ENCODE results near the gene BTF3L4. TPM values are rescaled to one million over a fixed set of nuclear protein-coding genes. Genes with fewer than 3 reads are reported as not detected.
"Not testable (repeated sequence)": the region's sequence is repeated elsewhere in the genome, so short reads cannot be mapped to it uniquely, and the experiment has no call there.

The BTF3L4 gene
- total RNA-seq, 2 experiments from 2014 or later, result 35.0 to 38.1 TPM

- Mint-ChIP-seq H3K4me3 (no peak overlapping the region), H3K9me3 (no peaks in the 10 kb centered on the region), H3K27ac (no peak overlapping the region), H3K36me3 (ENCODE audit: low read depth) (peaks cover 45% of the 10 kb centered on the region), H3K27me3 (no peaks in the 10 kb centered on the region), H3K4me1 (peaks cover 9% of the 10 kb centered on the region)
- no peak for DNase-seq
- CTCF ChIA-PET, result no interaction called here
- POLR2A ChIA-PET, result no interaction called here
Observed at GRCh38 chr1:52037402-52037814, 18.7 kb upstream of the BTF3L4 start.

- Mint-ChIP-seq H3K9me3 (no peaks in the 10 kb centered on the region), H3K27ac (no peak overlapping the region), H3K4me3 (no peak overlapping the region), H3K27me3 (no peaks in the 10 kb centered on the region), H3K36me3 (ENCODE audit: low read depth) (peaks cover 40% of the 10 kb centered on the region), H3K4me1 (peaks cover 6% of the 10 kb centered on the region)
- CTCF ChIA-PET, result no interaction called here
- POLR2A ChIA-PET, result no interaction called here
- no peak for DNase-seq
Observed at GRCh38 chr1:52037909-52038308, 18.2 kb upstream of the BTF3L4 start.

GRCh38 chr1:52041551-52042185 is 14.4 kb upstream of the BTF3L4 start:
- CTCF ChIA-PET, result no interaction called here
- Mint-ChIP-seq H3K9me3 (no peaks in the 10 kb centered on the region), H3K36me3 (ENCODE audit: low read depth) (peaks cover 38% of the 10 kb centered on the region), H3K4me3 (no peak overlapping the region), H3K27ac (no peak overlapping the region), H3K4me1 (no peaks in the 10 kb centered on the region), H3K27me3 (no peaks in the 10 kb centered on the region)
- POLR2A ChIA-PET, result interaction anchor here (0.5 kb wide), 1 partner anchor 135 kb away, joined by 4 read pairs; no protein-coding TSS in a partner anchor
- no peak for DNase-seq

- H3K4me3 Mint-ChIP-seq, result no peak overlapping the region
- H3K9me3 Mint-ChIP-seq, result no peaks in the 10 kb centered on the region
- H3K4me1 Mint-ChIP-seq, result peaks cover 3% of the 10 kb centered on the region
- no peak for DNase-seq
- no peak overlapping the region for H3K27ac Mint-ChIP-seq
- POLR2A ChIA-PET, result interaction anchor here (1.2 kb wide), 1 partner anchor 11 kb away, joined by 3 read pairs; the partner anchor contains the start of gene BTF3L4
- H3K27me3 Mint-ChIP-seq, result no peaks in the 10 kb centered on the region
- CTCF ChIA-PET, result interaction anchor here (0.6 to 0.8 kb wide), 2 partner anchors 27 to 163 kb away, joined by 3 to 4 read pairs; no protein-coding TSS in a partner anchor
- H3K36me3 Mint-ChIP-seq (ENCODE audit: low read depth), result peaks cover 24% of the 10 kb centered on the region
Observed at GRCh38 chr1:52045236-52045635, 10.9 kb upstream of the BTF3L4 start.

GRCh38 chr1:52045666-52046195 is 10.4 kb upstream of the BTF3L4 start:
- peaks cover 24% of the 10 kb centered on the region for H3K36me3 Mint-ChIP-seq (ENCODE audit: low read depth)
- DNase-seq, H3K27me3 Mint-ChIP-seq, POLR2A ChIA-PET, H3K9me3 Mint-ChIP-seq, H3K4me1 Mint-ChIP-seq, H3K4me3 Mint-ChIP-seq, H3K27ac Mint-ChIP-seq: not testable (repeated sequence)
- CTCF ChIA-PET, result interaction anchor here (0.8 kb wide), 1 partner anchor 164 kb away, joined by 4 read pairs; no protein-coding TSS in a partner anchor

GRCh38 chr1:52049337-52049736 is 6.8 kb upstream of the BTF3L4 start:
- CTCF ChIA-PET, result interaction anchor here (0.8 to 1.1 kb wide), 2 partner anchors 16 to 171 kb away, joined by 3 to 4 read pairs; partner anchors contain the start of gene KTI12
- H3K4me3 Mint-ChIP-seq, H3K9me3 Mint-ChIP-seq, H3K27ac Mint-ChIP-seq, H3K27me3 Mint-ChIP-seq, DNase-seq, POLR2A ChIA-PET: not testable (repeated sequence)
- Mint-ChIP-seq H3K4me1 (peaks cover 26% of the 10 kb centered on the region), H3K36me3 (ENCODE audit: low read depth) (peaks cover 31% of the 10 kb centered on the region)

GRCh38 chr1:52053862-52054261 is 2.2 kb upstream of the BTF3L4 start:
- CTCF ChIA-PET, result no interaction called here
- Mint-ChIP-seq H3K27me3 (no peaks in the 10 kb centered on the region), H3K36me3 (ENCODE audit: low read depth) (peaks cover 23% of the 10 kb centered on the region), H3K4me3 (peak overlapping the region; percentile 88), H3K4me1 (peaks cover 47% of the 10 kb centered on the region), H3K9me3 (no peaks in the 10 kb centered on the region), H3K27ac (peak overlapping the region; percentile 5)
- no peak for DNase-seq
- POLR2A ChIA-PET, result interaction anchor here (6.2 kb wide), 1 partner anchor 21 kb away, joined by 64 read pairs; the partner anchor contains the start of gene KTI12

- Mint-ChIP-seq H3K9me3 (no peaks in the 10 kb centered on the region), H3K27me3 (no peaks in the 10 kb centered on the region), H3K27ac (peak overlapping the region; percentile 88), H3K4me1 (peaks cover 53% of the 10 kb centered on the region), H3K4me3 (peak overlapping the region; percentile 88), H3K36me3 (ENCODE audit: low read depth) (peaks cover 27% of the 10 kb centered on the region)
- no peak for DNase-seq
- CTCF ChIA-PET, result no interaction called here
- POLR2A ChIA-PET, result interaction anchor here (0.6 to 6.2 kb wide), 8 partner anchors 22 to 499 kb away, joined by 3 to 64 read pairs (median 8); partner anchors contain the start of genes CC2D1B, KTI12, NRDC and ORC1
Observed at GRCh38 chr1:52054496-52055065, 1.5 kb upstream of the BTF3L4 start.

- Mint-ChIP-seq H3K27me3 (no peaks in the 10 kb centered on the region), H3K9me3 (no peaks in the 10 kb centered on the region), H3K27ac (peak within 1 kb of the TSS; percentile 88), H3K36me3 (ENCODE audit: low read depth) (peaks cover 34% of the 10 kb centered on the region), H3K4me1 (peaks cover 58% of the 10 kb centered on the region), H3K4me3 (peak within 1 kb of the TSS; percentile 88)
- DNase-seq, result peak; percentile 78
- POLR2A ChIA-PET, result interaction anchor here (0.6 to 6.2 kb wide), 13 partner anchors 10 to 498 kb away, joined by 3 to 64 read pairs (median 3); partner anchors contain the start of genes CC2D1B, KTI12, NRDC and ORC1
- CTCF ChIA-PET, result interaction anchor here (0.5 to 1.2 kb wide), 3 partner anchors 25 to 615 kb away, joined by 3 to 5 read pairs (median 3); partner anchors contain the start of gene ZFYVE9
Observed at GRCh38 chr1:52055066-52055865, 829 bp upstream of the BTF3L4 start, which contains the start of gene TXNDC12. Gene TXNDC12, minus strand, starts transcription at chr1:52055191. Its CDS starts 95 bp downstream, at chr1:52055096.

GRCh38 chr1:52055866-52056162 is 281 bp upstream of the BTF3L4 start:
- CTCF ChIA-PET, result interaction anchor here (0.5 to 1.4 kb wide), 4 partner anchors 22 to 615 kb away, joined by 3 to 5 read pairs (median 3); partner anchors contain the start of gene KTI12
- peak overlapping the region; percentile 88 for H3K27ac Mint-ChIP-seq
- no peaks in the 10 kb centered on the region for H3K27me3 Mint-ChIP-seq
- POLR2A ChIA-PET, result interaction anchor here (0.7 to 6.2 kb wide), 11 partner anchors 9 to 368 kb away, joined by 3 to 64 read pairs (median 6); partner anchors contain the start of genes CC2D1B, KTI12, NRDC and ORC1
- no peaks in the 10 kb centered on the region for H3K9me3 Mint-ChIP-seq
- DNase-seq, result no peak
- H3K4me1 Mint-ChIP-seq, result peaks cover 63% of the 10 kb centered on the region
- H3K36me3 Mint-ChIP-seq (ENCODE audit: low read depth), result peaks cover 39% of the 10 kb centered on the region
- H3K4me3 Mint-ChIP-seq, result peak overlapping the region; percentile 88

- ChIA-PET POLR2A (interaction anchor here (0.6 to 6.2 kb wide), 9 partner anchors 8 to 367 kb away, joined by 3 to 64 read pairs (median 8); partner anchors contain the start of genes CC2D1B, KTI12, NRDC and ORC1), CTCF (interaction anchor here (1.1 to 1.4 kb wide), 3 partner anchors 23 to 308 kb away, joined by 3 read pairs; partner anchors contain the start of gene KTI12)
- Mint-ChIP-seq H3K9me3 (no peaks in the 10 kb centered on the region), H3K27ac (peak overlapping the region; percentile 94), H3K27me3 (no peaks in the 10 kb centered on the region), H3K36me3 (ENCODE audit: low read depth) (peaks cover 40% of the 10 kb centered on the region), H3K4me3 (peak overlapping the region; percentile 88), H3K4me1 (peaks cover 61% of the 10 kb centered on the region)
- DNase-seq, result no peak
Observed at GRCh38 chr1:52056937-52057231, 789 bp downstream of the BTF3L4 start.

GRCh38 chr1:52057255-52057654 is 1.2 kb downstream of the BTF3L4 start:
- Mint-ChIP-seq H3K36me3 (ENCODE audit: low read depth) (peaks cover 37% of the 10 kb centered on the region), H3K4me3 (peak overlapping the region; percentile 88), H3K4me1 (peaks cover 58% of the 10 kb centered on the region), H3K27me3 (no peaks in the 10 kb centered on the region), H3K27ac (peak overlapping the region; percentile 94), H3K9me3 (no peaks in the 10 kb centered on the region)
- POLR2A ChIA-PET, result interaction anchor here (0.6 to 6.2 kb wide), 8 partner anchors 8 to 367 kb away, joined by 3 to 64 read pairs (median 9); partner anchors contain the start of genes CC2D1B, KTI12, NRDC and ORC1
- CTCF ChIA-PET, result interaction anchor here (1.1 to 1.4 kb wide), 2 partner anchors 24 to 54 kb away, joined by 3 read pairs; partner anchors contain the start of gene KTI12
- DNase-seq, result no peak

Data from activated CD4-positive, alpha-beta memory T cell treated with anti-CD3 and anti-CD28 coated beads, Interleukin-2, amount 10 ng/mL, durations not matched to agents 7 days and 5 days (primary cell).